Stimulated activated CD4-positive, alpha-beta T cell treated with anti-CD3 and anti-CD28 coated beads, TNF-alpha, amount 100 ng/mL, for 24 hours (primary cell): ENCODE measurements around the gene SDK2.

Experiments
- DNase-seq, 3 experiments: peaks; one replicate each; pipeline ENCODE4 v3.0.0-alpha.2; 2020; ENCODE audit warnings: low read depth in 3 of 3

The SDK2 gene

DNA sequence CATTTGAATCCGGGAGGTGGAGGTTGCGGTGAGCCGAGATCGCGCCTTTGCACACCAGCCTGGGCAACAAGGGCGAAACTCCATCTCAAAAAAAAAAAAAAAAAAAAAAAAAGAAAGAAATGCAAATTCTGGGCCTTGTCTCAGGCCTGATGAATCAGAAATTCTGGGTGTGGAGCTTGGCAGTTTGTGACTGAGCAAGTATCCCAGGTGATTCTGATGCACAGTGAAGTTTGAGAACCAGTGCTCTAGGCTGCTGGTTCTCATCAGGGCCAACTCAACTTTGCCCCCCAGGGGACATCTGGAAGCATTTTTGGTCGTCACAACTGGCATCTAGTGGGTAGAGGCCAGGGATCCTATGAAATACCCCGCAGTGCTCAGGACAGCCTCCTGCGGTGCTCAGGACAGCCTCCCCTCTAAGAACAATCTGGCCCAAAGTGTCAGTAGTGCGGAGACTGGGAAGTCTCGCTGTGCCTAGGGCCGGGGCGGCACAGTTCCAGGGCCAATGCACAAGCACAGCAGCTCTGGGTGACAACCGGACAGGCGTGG is 55.9 kb downstream of the SDK2 start:
- no peak for DNase-seq

DNA sequence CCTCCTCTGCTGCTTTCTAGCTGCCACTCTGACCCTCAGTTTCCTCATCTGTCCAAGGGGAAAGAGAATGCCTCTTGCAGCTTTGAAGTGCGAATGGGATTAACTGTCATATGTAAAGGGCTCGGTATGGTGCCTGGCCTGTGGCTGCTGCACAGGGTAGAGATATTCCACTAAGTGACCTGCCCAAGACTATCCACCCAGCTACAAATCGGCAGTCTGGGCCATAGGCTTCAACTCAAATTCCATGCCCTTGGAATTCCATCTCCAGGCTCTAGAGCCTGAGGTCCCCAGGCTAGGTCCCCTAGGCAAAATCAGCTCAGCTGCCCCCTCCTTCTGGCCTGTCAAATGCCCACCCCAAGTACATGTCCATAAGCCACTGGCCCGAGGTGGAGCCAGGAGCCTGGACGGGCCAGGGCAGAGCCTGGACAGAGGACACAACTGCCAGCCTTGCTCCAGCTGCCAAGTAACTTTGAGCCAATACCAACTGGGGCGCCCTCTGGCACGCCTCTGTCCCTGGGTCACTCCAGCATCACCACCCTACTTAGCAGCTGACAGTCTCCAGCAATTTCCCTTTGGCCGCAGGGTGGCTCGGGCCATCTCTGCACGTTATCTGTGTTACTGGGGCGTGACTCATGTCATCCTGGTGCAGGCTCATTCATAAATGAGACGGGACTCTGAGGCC is 57.2 kb downstream of the SDK2 start:
- no peak for DNase-seq

DNA sequence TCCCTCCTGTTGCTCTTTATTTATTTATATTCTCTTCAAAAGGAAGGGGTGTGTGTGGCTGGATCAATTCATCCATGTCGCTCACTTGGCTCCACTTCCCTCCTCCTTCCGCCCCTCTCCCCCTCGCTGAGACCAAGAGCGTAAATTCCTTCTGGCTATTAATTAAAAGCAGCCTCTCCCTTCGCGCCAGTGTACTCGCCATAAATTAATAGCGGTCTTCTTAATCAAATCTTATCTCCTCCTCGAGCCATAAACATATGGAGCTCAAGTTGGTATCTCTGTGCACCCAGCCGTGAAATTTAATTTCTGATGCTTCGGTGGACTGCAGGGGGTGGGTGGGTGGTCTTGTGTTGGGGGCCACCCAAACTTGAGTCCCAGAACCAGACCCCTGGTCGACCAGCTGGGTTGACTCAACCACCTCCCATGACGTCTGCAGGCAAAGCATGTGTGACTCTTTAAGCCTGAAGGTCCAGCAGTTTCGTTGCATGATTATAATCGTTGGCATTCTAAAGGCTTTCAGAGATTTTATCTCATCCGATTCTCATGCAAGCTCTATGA is 57.9 kb downstream of the SDK2 start:
- no peak for DNase-seq

DNA sequence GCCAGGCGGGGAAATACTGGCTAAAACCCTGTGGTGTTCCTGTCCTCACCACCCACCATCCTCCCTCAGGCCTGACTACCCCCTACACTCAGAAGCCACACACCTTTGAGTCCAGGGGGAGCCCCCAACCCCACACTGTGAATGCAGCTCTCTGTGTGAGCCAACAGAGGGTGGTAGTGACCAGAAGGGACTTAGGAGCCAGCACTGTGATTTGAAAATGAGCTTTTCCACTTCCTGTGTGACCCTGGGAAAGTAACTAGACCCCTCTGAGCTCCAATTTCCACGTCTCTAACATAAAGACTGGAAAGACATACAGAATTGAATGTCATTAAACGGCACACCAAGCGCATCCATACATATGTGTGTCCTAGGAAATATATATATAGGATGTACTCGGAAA is 58.7 kb downstream of the SDK2 start:
- no peak for DNase-seq

DNA sequence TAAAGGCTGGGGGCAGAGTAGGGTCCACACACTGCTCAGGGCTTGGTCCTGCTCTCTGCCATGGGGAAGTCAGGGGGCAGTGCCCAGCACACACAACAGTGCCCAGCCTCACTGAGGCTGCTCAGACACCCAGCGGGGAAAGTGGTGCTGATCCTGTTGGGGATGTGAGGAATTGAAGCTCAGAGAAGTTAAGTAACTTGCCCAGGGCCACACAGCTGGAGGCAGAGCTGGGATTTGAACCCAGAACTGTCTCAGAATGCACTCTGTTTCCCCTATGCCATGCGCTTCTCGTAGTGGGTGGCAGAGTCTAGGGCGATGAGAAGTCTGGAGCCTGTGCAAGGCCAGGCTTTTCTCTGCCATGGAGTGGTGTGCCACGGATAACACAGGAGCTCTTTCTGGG is 59.3 kb downstream of the SDK2 start:
- no peak for DNase-seq

DNA sequence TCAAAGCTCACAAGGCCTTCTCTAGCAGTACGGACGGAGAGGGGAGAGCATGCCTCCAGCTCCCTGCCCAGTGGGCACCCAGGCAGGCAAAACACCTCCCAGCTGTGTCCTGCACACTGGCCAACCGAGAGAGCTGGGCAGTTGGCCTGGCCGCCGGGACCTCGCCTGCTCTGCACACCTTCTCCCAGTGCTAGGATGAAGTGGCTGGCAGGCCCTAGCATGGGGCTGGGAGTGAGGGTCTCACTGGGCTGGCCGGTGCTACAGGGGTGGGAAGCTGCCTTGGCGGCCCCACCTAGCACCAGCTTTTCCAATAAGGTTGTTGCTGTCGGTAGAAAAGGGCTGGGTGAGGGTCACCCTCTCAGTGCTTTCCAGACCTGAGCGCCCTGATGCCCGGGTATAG is 60.2 kb downstream of the SDK2 start:
- DNase-seq, result no peak

DNA sequence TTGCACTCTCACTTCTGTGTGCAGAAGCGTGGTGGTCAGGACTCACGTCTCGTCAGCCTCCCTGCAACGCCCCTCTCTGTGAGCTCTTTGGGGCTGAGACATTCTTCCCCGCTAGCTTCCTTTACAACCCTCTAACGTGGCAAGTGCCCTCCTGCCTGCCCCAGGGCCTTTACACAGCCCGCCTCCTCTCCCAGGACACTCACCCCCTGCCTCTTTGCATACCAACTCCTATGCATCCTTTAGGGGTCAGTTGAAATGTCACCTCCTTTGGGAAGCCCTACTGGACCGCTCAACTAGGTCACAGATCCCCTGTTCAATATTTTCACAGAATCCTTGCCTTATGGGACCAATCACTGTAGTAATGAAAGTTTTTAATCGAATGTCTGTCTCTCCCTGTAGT is 61.4 kb downstream of the SDK2 start:
- no peak for DNase-seq

DNA sequence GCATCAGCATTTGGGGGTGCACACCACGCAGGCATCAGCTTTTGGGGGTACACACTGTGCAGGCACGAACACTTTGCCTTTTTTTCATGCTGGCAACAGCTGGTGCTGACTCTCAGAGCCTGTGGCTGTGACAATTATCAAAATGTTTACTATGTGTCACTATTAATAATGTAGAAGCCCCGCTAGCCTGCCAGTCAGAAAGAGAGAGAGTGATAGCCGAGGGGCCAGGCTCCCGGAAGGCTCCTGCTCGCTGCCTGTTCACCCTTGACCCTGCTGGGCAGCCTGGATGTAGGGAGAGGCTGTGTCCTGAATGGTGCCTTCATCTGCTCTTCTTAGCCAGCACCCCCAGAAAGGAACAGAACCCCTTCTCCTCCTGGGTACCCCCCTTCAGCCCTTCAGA is 61.9 kb downstream of the SDK2 start:
- no peak for DNase-seq

DNA sequence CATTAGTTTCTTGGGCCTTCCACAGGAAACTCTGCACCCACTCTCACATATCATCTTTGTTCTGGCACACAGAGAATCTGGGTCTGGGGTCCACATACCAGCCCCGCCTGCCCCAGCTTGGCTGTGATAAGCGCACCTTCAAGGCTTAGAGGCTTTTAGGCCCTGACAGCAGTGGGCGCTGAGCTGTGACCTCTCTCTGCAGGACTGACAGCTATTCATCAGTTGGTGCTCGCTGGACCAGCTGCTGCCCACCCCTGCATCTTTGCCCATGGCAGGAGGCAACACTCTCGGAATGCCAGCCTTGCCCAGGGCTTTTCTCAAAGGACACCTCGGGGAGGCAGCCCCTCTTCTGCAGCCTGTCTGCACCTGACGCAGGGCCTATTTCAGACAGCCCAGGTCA is 62.9 kb downstream of the SDK2 start:
- no peak for DNase-seq

DNA sequence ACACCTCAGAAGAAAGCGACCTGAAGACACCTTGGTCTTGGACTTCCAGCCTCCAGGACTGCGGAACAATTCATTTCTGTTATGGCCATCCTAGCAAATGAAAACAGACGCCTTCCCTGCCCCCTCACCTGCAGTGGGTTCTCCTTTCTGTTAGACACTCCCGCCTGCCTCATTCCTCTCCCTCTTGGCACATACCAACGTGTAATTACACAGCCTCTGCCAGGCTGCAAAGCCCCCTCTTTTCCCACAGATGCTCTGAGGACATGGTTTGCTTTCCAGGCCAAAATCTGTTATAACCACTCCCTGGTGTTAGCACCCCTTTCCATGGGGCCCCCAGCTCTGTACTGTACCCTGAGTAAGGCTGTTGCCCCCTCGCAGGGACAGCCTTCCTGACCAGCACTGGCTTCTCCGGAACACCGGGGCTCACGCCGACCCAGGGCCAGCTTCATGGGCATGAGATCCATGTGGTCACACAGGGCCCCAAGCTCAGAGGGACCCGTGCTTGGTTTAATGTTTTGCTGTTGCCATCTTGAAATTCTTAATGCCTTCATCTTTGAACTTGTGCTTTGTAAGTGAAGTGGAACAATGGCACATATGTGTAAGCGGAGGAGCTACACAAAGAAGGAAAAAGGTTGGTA is 64.1 kb downstream of the SDK2 start:
- no peak for DNase-seq

DNA sequence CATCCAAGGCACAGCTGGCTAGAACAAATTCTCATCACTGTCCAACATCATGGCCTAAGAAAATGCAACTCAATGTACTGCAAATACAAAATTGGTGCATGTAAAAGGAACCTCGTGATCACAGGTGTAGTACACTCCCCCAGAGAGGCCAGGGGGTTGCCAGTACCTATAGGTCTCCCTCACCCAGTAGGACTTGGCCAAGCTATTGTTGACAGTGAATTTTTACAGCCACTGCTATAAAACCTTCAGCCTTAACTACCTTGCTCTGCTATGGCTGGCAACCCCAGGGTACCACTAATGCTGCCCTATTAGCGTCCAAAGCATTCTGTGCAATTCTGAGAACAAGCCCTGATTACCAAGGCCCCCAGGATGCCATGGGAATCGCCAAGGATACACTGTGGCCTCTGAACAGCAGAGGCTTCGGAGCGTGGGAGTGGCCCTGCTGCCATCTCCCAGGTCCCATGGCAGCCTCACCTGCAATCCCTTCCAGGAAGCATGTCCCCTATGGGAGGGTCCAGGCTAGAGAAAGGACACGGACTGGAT is 67.6 kb downstream of the SDK2 start:
- DNase-seq, result no peak

DNA sequence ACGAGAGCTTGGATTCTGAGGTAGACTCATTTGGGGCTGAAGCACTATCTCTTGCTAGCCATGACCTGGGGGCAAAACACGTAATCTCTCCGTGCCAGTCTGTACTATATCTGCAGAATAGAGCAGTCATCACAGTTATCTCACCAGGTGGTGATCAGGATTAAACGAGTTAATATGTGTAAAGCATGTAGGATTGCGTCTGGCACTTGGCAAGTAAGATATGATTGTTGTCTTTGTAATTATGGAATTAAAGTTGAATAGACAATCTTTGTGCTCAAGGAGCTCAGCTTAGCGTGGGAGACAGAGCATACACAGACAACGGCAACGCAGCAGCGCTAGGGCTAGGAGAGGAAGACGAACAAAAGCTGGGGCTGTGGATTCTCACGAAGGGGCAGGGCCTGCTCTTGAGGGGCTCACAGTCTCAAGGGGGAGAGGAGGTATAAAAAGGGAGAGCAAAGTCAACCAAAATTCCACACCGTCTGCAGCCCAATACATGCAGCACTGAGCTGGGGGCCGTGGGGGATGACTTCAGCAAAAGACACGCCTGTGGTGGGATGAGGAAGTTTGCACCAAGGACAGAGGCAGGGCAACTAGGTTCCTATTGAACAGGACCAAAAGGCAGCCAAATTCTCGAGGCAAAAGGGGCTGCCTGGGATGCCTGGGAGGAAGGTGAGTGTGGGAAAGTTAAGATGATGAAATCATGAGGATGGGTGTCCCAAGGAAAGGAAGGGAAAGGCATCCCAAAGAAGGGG is 68.6 kb downstream of the SDK2 start:
- DNase-seq, result no peak

DNA sequence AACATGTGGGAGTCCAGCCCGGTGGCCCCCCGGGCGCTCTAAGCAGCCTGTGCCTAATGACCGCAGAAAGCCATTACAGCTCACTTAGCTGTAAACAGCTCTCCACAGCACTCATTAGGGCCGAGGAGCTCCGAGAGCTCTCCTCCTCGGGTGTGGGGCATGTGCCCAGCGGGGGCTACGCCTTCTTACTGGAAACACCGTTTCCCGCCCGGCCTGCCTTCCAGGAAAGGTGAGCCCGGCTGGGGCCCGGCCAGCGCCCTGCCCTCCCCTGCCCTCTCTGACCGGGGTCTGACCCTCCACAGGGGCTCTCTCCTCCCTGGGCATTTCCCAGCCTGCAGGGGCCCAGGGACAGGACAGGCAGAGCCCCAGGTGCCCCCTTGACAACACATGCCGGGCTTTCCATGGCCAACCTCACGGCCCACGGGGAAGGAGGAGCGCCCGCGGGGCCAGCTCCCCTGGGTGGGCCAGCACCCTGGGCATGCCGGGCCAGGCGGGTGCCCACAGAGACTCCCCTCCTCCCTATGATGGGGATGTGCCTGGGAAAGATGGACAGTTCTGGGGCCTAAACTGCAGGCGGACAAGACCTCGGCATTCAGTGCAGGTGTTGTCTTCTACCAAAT is 72.6 kb downstream of the SDK2 start:
- no peak for DNase-seq

DNA sequence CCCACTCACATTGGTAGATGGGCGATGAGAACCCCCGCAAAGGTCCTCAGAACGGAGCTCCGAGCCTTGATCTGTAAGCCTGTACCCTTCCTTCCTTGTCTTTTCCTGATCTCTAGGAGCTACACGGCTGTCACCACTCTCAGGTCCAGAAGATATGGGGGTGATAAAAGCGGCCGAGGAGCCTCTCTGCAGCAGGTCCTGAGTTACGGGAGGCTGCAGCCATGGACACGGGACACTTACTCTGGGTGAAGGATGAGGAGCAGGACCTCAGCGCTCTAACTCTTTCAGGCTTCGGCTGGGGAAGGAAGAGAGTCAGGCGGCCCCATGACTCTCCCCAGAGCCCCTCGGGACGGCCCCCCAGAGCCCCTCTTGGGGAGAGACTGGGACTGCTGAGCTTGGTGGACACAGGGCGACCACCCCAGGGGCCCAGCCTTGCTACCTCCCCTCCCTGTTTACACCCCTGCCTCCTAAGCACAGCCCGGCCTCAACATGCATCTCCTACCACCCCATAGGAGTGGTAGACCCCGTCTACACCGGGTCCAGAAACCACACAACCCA is 74.4 kb downstream of the SDK2 start:
- no peak for DNase-seq

DNA sequence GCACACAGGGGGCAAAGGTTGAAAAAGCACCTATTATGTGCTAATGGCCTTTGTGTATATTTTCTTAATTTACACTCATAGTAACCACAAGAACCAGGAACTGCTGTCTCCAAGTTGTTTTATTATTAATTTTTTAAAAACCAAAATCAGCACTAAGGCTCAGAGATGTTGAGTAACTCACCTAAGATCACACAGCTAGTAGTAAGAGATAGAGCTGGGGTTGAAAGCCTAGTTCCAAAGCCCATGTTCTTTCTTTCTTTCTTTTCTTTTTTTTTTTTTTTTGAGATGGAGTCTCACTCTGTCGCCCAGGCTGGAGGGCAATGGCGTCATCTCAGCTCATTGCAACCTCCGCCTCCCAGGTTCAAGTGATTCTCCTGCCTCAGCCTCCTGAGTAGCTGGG is 75.3 kb downstream of the SDK2 start:
- no peak for DNase-seq

DNA sequence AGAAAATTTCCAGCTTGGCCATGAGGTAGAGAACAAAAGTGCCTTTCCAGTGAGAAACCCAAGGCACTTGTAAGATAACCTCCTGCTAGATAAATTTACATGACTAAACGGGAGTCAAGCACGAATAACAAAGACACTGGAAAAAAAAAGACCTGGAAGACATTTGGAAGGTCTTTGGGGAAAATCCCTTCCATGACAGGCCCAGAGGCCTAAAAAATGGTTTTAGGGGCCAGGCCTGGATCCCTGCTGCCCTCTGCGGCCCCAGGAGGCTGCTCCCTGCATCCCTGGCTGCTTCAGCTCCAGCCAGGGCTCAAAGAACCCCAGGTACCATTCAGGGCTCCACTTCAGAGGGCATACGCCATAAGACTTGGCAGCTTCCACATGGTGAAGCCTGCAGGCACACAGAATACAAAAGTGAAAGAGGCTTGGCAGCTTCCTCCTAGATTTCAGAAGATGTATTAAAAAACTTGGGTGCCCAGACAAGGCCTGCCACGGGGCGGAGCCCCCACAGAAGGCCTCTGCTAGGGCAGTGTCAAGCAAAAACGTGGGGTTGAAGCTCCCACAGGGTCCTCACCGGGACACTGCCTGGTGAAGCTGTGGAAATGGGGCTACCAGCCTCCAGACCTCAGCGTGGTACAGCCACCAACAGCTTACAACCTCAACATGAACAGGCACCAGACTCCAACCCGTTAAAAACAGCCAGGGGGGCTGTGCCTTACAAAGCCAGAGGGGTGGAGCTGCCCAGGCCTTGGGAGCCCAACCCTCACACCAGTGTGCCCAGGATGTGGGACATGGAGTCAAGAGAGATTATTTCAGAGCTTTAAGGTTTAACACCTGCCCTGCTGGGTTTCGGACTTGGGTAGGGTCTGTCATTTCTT is 77.1 kb downstream of the SDK2 start:
- DNase-seq, result peak in 1 of 3 experiments; percentile 9

DNA sequence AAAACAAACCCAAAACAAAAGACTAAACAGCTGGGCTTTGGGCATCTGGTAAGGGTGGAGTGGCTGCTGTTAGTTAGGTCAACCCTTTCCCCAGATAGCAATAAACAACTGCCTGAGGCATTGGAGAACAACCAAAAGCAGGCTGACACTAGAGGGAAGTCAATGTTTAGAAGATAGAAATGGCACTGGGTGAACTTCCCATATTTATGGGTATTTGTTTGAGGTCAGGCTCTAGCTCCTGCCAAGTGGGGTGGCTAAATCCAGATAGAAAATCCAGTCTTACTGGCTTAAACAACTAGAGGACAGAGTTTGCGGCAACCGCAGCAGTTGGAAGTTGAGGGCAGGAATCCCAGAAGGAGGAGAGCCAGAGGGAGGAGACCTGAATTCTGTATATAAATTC is 79.4 kb downstream of the SDK2 start:
- DNase-seq, result no peak

DNA sequence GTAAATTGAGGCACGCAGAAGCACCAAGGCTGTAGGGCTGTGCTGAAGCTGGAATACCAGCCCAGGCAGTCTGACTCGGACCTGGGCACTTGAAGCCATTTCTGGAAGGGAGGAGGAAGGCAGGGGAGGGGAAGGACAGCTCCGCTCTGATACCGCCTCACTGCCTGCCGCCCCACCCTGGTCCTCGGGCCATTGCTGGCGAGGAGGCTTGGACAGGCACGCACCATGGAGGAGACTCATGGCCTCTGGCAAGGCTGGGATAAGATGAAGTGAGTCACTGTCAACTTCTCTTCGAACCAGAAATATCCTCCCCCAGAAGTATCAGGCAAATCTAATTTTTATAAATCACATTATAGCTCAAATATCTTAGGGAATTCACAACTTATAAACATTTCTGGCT is 81.3 kb downstream of the SDK2 start:
- no peak for DNase-seq

DNA sequence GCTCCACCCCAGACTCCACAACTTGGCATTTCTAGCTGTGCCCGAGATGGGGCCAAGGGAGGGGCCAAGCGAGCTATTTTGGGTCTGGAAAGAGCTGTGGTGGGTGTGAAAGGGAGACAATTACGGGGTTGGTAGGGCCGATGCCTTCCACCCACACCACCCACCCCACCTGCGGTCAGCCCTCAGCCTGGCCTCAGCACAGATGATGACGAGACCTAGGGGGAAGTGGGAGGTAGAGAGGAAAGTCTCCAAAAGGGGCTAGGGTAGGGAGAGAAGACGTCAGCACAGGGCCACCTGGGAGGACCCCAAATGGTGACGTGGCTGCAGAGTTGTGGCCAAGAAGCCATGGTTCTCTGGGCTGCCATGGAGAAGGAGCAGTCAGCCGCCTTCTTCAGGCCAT is 83.1 kb downstream of the SDK2 start:
- no peak for DNase-seq

DNA sequence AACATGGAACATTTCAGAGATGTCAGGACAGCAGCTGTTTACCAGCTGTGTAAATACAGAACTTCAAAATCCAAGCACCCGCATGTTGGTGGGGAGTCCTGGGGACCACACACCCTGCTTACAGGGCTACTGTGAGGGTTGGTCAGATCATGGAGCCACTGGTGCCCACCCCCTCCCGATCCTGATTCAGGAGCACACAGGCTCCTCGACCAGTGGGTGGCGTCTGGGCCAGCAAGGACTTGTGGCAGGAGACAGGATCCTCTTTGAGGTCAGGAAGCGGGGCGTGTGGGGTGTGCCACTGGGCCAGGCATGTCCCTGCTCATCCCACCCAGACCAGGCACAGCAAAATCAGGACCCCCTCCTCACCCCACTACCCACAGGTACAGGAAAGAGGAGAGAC is 83.6 kb downstream of the SDK2 start:
- DNase-seq, result no peak

DNA sequence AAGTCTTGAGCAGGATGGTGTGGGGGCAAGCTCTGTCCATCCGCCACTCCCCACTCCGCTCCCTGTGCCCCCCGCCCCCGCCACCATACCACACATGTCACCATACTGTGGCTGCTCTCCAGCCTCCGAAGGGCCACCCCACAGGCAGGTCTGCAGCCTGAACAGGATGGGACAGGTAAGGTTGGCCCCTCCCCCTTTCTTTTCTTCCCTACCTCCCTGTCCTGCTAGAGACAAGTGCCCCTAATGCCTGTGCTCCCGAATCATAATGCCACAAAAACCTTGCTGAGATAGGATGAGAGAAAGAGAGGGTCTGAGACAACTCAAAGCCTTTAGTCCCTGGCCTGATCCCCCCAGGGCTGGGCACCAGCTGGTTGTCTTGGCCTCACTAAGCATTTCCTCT is 84.7 kb downstream of the SDK2 start:
- no peak for DNase-seq
